ENCODE measurements around the gene NCOA1. TPM values are rescaled to one million over a fixed set of nuclear protein-coding genes. Genes with fewer than 3 reads are reported as not detected.

Gene NCOA1
- 125 TPM for total RNA-seq

GRCh38 chr2:24490690-24491541, at the start of gene NCOA1:
TSS of gene NCOA1 (plus strand) at chr2:24491254. CDS start at chr2:24658678, 167,424 bp downstream.

GRCh38 chr2:24792874-24793760, 302.1 kb downstream of the NCOA1 start, which contains the start of the genes CENPO and PTRHD1:
TSS of gene CENPO (plus strand) at chr2:24793425. CDS start at chr2:24793920, 495 bp downstream.
TSS of gene PTRHD1 (minus strand) at chr2:24793391. CDS start at chr2:24793377, 14 bp downstream.

Other genes with a start within 250 kb of the NCOA1 start
- 41.9 TPM for gene ITSN2, start 130.7 kb upstream of the NCOA1 start, total RNA-seq